GM23248 (cell line): ENCODE results near the gene DYNC2LI1.

Experiments used
- EZH2 ChIP-seq: fragments of 200-600 bp; sonication (generic); IDR thresholded peaks from 2 replicates; pipeline ENCODE4 v1.6.1; 2018; ENCODE audit warnings: antibody characterized with exemption, mild to moderate bottlenecking; ENCODE audit not compliant: insufficient read depth, poor library complexity, severe bottlenecking
- EZH2phosphoT487 ChIP-seq: fragments of 200-600 bp; sonication (generic); IDR thresholded peaks from 2 replicates; pipeline ENCODE4 v1.6.1; 2018; ENCODE audit warnings: antibody characterized with exemption, moderate library complexity, mild to moderate bottlenecking, low read depth; ENCODE audit not compliant: insufficient read depth

DNA sequence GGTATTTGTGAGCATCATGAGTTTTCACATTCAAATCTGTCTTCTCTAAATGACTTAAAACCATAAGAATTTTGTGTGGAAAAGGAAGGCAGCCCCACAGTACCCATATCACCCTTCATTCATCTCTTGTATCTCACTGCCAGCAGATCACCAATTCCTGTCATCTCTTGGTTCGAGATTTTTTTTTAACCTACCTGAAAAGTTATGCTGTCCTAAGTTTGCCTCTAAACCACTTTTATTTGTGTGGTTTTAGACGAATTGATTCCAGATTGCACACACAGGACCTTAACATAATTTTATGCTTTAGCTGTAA, 32.8 kb downstream of the DYNC2LI1 start:
- no peak for TF ChIP-seq EZH2phosphoT487
- TF ChIP-seq EZH2, result no peak
